Bronchial epithelial cell (primary cell): ENCODE results near the gene HDC. TPM values are rescaled to one million over a fixed set of nuclear protein-coding genes. Genes with fewer than 3 reads are reported as not detected.

Experiments used
- DNase-seq: peaks from one replicate; pipeline ENCODE4 v3.0.0-alpha.2; 2010; ENCODE audit warnings: low read depth
- FAIRE-seq: peaks from 2 replicates; lab custom pipeline; 2011; peaks lifted over from hg19 to GRCh38; lab: Jason Lieb, UNC
- H3K27me3 ChIP-seq: 2 replicates; pipeline ENCODE4 v1.5.1; 2011; ENCODE audit warnings: low read length; ENCODE audit not compliant: control insufficient read depth, insufficient read depth
- H3K36me3 ChIP-seq: 2 replicates; pipeline ENCODE4 v1.5.1; 2011; ENCODE audit warnings: low read length; ENCODE audit not compliant: control insufficient read depth, insufficient read depth
- H3K4me3 ChIP-seq: 2 replicates; pipeline ENCODE4 v1.5.1; 2011; ENCODE audit warnings: mild to moderate bottlenecking, low read depth, low read length, control low read depth
- total RNA-seq: library from RNA; depleted of rRNA; stranded (reverse); fragments of >200 nt; gene quantifications from 2 replicates; pipeline ENCODE4 v1.2.1, GENCODE V29; 2014
- TF ChIP-seq, protein P1 (sequence below): IDR thresholded peaks from 2 replicates; pipeline ENCODE4 v1.5.1; 2011; ENCODE audit warnings: mild to moderate bottlenecking, moderate library complexity, low read length, control low read depth, inconsistent platforms; ENCODE audit not compliant: insufficient read depth, severe bottlenecking

HDC gene
- total RNA-seq, 1 donor from 2014 or later: not detected

- TF ChIP-seq, protein P1, sequence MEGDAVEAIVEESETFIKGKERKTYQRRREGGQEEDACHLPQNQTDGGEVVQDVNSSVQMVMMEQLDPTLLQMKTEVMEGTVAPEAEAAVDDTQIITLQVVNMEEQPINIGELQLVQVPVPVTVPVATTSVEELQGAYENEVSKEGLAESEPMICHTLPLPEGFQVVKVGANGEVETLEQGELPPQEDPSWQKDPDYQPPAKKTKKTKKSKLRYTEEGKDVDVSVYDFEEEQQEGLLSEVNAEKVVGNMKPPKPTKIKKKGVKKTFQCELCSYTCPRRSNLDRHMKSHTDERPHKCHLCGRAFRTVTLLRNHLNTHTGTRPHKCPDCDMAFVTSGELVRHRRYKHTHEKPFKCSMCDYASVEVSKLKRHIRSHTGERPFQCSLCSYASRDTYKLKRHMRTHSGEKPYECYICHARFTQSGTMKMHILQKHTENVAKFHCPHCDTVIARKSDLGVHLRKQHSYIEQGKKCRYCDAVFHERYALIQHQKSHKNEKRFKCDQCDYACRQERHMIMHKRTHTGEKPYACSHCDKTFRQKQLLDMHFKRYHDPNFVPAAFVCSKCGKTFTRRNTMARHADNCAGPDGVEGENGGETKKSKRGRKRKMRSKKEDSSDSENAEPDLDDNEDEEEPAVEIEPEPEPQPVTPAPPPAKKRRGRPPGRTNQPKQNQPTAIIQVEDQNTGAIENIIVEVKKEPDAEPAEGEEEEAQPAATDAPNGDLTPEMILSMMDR: no peak
- H3K27me3 ChIP-seq: no peaks in the 10 kb centered on the region
- H3K4me3 ChIP-seq: no peak overlapping the region
- no peaks in the 10 kb centered on the region for H3K36me3 ChIP-seq
- FAIRE-seq (no peak), DNase-seq (peak; percentile 13)
These were observed 40.9 kb downstream of the HDC start for GRCh38 chr15:50224606-50225005.

- Histone ChIP-seq H3K4me3 (no peak overlapping the region), H3K27me3 (no peaks in the 10 kb centered on the region), H3K36me3 (no peaks in the 10 kb centered on the region)
- DNase-seq (no peak), FAIRE-seq (no peak)
- TF ChIP-seq, protein P1: no peak
These were observed 43.3 kb downstream of the HDC start for GRCh38 chr15:50222181-50222580.

GRCh38 chr15:50219820-50220219, 45.7 kb downstream of the HDC start:
- Histone ChIP-seq H3K27me3 (no peaks in the 10 kb centered on the region), H3K36me3 (no peaks in the 10 kb centered on the region), H3K4me3 (no peak overlapping the region)
- peak; percentile 52 for FAIRE-seq
- TF ChIP-seq, protein P1: no peak
- peak; percentile 58 for DNase-seq

DNA sequence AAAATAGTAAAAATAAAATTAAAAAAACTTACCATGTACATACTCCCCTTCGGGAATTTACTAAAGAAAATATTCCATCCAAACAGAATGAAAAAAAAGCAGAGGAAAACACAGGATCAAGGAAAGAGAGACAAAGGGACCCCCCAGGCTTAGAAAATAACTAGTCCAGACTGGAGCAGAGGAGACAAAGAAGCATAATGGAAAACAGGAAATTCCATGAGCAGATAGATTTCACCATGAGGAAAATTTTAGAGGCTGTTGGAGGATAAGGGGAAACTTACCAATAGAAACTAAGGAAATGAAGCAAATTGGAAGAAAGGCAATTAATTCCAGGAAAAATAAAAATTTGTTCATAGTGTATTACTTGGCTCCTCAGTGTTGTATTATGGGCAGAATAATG, 46.8 kb downstream of the HDC start:
- DNase-seq (no peak), FAIRE-seq (no peak)
- TF ChIP-seq, protein P1: no peak
- Histone ChIP-seq H3K36me3 (no peaks in the 10 kb centered on the region), H3K27me3 (no peaks in the 10 kb centered on the region), H3K4me3 (no peak overlapping the region)

DNA sequence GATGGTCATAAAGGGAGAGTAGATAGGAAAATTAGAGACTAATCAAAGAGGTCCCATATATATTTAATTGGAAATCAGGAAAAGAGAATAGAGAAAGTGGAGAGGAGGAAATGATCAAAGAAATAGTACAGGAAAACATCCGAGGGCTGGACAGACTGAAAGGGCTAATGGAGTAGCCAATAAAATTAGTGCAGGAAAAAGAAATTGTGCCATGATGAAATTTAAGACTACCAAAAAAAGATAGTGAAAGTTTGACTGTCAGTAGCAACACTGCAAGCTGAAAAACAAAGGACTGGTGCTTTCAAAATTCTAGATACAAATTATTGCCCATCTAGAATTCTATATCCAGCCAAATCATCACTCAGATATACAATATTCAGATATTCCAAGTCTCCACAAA, 47.2 kb downstream of the HDC start:
- no peak overlapping the region for H3K4me3 ChIP-seq
- FAIRE-seq: no peak
- no peak for DNase-seq
- H3K36me3 ChIP-seq: no peaks in the 10 kb centered on the region
- TF ChIP-seq, protein P1: no peak
- H3K27me3 ChIP-seq: no peaks in the 10 kb centered on the region

- FAIRE-seq (no peak), DNase-seq (peak; percentile 65)
- TF ChIP-seq, protein P1: no peak
- no peaks in the 10 kb centered on the region for H3K27me3 ChIP-seq
- H3K36me3 ChIP-seq: no peaks in the 10 kb centered on the region
- H3K4me3 ChIP-seq: no peak overlapping the region
These were observed 54.9 kb downstream of the HDC start for GRCh38 chr15:50210462-50211157.
